OCI-LY3 (cell line): ENCODE measurements around the gene IL1RAPL1.

Source experiments
- CTCF ChIP-seq: fragments of 200-600, 300-600 bp; sonication (generic); IDR thresholded peaks from 2 replicates; pipeline ENCODE4 v1.5.1; 2014; ENCODE audit warnings: antibody characterized with exemption, low read length, low read depth
- EZH2phosphoT487 ChIP-seq: fragments of 200-600 bp; shearing (Covaris generic); IDR thresholded peaks from 2 replicates; pipeline ENCODE4 v1.6.1; 2018; ENCODE audit warnings: antibody characterized with exemption, mixed run types, low read depth

GRCh38 chrX:28586286-28586685, 960 bp upstream of the IL1RAPL1 start:
- TF ChIP-seq CTCF = no peak
- no peak for TF ChIP-seq EZH2phosphoT487
